K562 (cell line): Measurements from ENCODE around the gene GNRHR. TPM values are rescaled to one million over a fixed set of nuclear protein-coding genes. Genes with fewer than 3 reads are reported as not detected.

ENCODE experiments used
- ATAC-seq: fragments of 200-7000 bp; cut with Tn5 transposase; 3 replicates; pipeline ENCODE4 v1.9.1; 2020; ENCODE audit warnings: moderate library complexity
- BruUV-seq: library from RNA; stranded (reverse); fragments of 400-500 nt; replicated peaks from 2 replicates; lab custom pipeline; 2021; lab: Mats Ljungman, UMichigan
- CTCF ChIA-PET: fragments of 300-600 bp; formaldehyde crosslinking; extraction: SDS; loops from one replicate; lab custom pipeline; 2021; ENCODE audit warnings: low intra/inter-chr PET ratio; lab: Yijun Ruan, JAX
- POLR2A ChIA-PET: fragments of 300-600, 350-650 bp; sonication (Branson Sonifier 250); formaldehyde crosslinking; extraction: SDS; loops from one replicate; lab custom pipeline; 2021; ENCODE audit warnings: antibody characterized with exemption, inconsistent platforms; lab: Yijun Ruan, JAX
- DNase-seq, 4 experiments: peaks; one replicate each; pipeline versions ENCODE4 v3.0.0 to v3.0.0-alpha.2; 2011 to 2018; ENCODE audit warnings: low spot score in 3 of 4, mixed read lengths in 3 of 4; ENCODE audit errors: extremely low read depth in 1 of 4
- FAIRE-seq: peaks from 2 replicates; lab custom pipeline; 2011; peaks lifted over from hg19 to GRCh38; lab: Jason Lieb, UNC
- H2AFZ ChIP-seq: 2 replicates; pipeline ENCODE4 v1.6.0; 2011; ENCODE audit warnings: low read depth, low read length, control low read depth, inconsistent platforms
- H3K27ac ChIP-seq: fragments of 200-600 bp; 3 replicates; pipeline ENCODE4 v1.8.0; 2011; ENCODE audit warnings: low read depth, mild to moderate bottlenecking, control low read depth, inconsistent platforms, low read length, moderate library complexity, mixed read lengths; ENCODE audit errors: extremely low read depth
- H3K27me3 ChIP-seq, 2 experiments: fragments of 300-600 bp in 1 of 2; 2 replicates in 1 of 2; 3 replicates in 1 of 2; pipeline versions ENCODE4 v1.6.0 to v1.8.0; 2011; ENCODE audit warnings: inconsistent platforms in 2 of 2, low read length in 2 of 2, mild to moderate bottlenecking in 1 of 2, mixed read lengths in 1 of 2, moderate library complexity in 1 of 2; ENCODE audit not compliant: control insufficient read depth in 2 of 2, insufficient read depth in 2 of 2
- H3K36me3 ChIP-seq: fragments of 300-600 bp; 3 replicates; pipeline ENCODE4 v1.8.0; 2011; ENCODE audit warnings: mild to moderate bottlenecking, low read length, inconsistent platforms; ENCODE audit not compliant: control insufficient read depth, insufficient read depth
- H3K4me1 ChIP-seq, 2 experiments: fragments of 200-600 bp in 1 of 2; replicated peaks in 1 of 2; 2 replicates in 1 of 2; 3 replicates in 1 of 2; pipeline versions ENCODE4 v1.5.1 to v1.8.0; 2011; ENCODE audit warnings: inconsistent platforms in 2 of 2, low read length in 2 of 2, mild to moderate bottlenecking in 1 of 2, mixed read lengths in 1 of 2, moderate library complexity in 1 of 2; ENCODE audit not compliant: control insufficient read depth in 2 of 2, insufficient read depth in 2 of 2
- H3K4me2 ChIP-seq: 2 replicates; pipeline ENCODE4 v1.6.1; 2011; ENCODE audit warnings: low read length, control low read depth, inconsistent platforms, mixed read lengths; ENCODE audit not compliant: insufficient read depth
- H3K4me3 ChIP-seq: fragments of 200-600 bp; sonication (generic), shearing (Covaris generic); 2 replicates; pipeline ENCODE4 v1.5.1; 2016; ENCODE audit warnings: control low read depth, inconsistent platforms
- H3K79me2 ChIP-seq: fragments of 200-600 bp; 3 replicates; pipeline ENCODE4 v1.8.0; 2011; ENCODE audit warnings: low read length, inconsistent platforms; ENCODE audit not compliant: control insufficient read depth, insufficient read depth
- H3K9ac ChIP-seq, 2 experiments: 2 replicates each; pipeline versions ENCODE4 v1.6.0 to v1.6.1; 2011; ENCODE audit warnings: low read depth in 2 of 2, low read length in 2 of 2, control low read depth in 1 of 2, inconsistent platforms in 1 of 2, mild to moderate bottlenecking in 1 of 2, mixed read lengths in 1 of 2; ENCODE audit not compliant: insufficient read depth in 1 of 2
- H3K9me1 ChIP-seq: one replicate; pipeline ENCODE4 v1.6.0; 2011; ENCODE audit warnings: inconsistent platforms, mild to moderate bottlenecking, low read length, moderate library complexity; ENCODE audit not compliant: control insufficient read depth, insufficient read depth
- H3K9me3 ChIP-seq: replicated peaks from 2 replicates; pipeline ENCODE4 v1.5.1; 2011; ENCODE audit warnings: low read depth, low read length, inconsistent platforms; ENCODE audit not compliant: control insufficient read depth, insufficient read depth
- H4K20me1 ChIP-seq: replicated peaks from 2 replicates; pipeline ENCODE4 v1.6.1; 2011; ENCODE audit warnings: low read length, inconsistent platforms, mixed read lengths; ENCODE audit not compliant: control insufficient read depth, insufficient read depth
- ATF7 ChIP-seq: fragments of 450-650 bp; IDR thresholded peaks from 2 replicates; pipeline ENCODE4 v1.7.1; 2014; ENCODE audit warnings: mild to moderate bottlenecking, moderate library complexity
- CBFA2T2 ChIP-seq: fragments of 450-650 bp; conservative IDR thresholded peaks from 2 replicates; pipeline ENCODE4 v1.6.1; 2017; ENCODE audit warnings: mild to moderate bottlenecking
- E2F3 ChIP-seq: fragments of 250-450 bp; sonication (Bioruptor Pico); IDR thresholded peaks from 2 replicates; pipeline ENCODE4 v1.4.0; 2020; ENCODE audit warnings: mild to moderate bottlenecking
- HDGF ChIP-seq: fragments of 450-650 bp; IDR thresholded peaks from 2 replicates; pipeline ENCODE4 v1.6.1; 2016
- HMBOX1 ChIP-seq: sonication (generic); IDR thresholded peaks from 2 replicates; pipeline ENCODE4 v1.6.1; 2016
- MAFG ChIP-seq: fragments of 450-650 bp; conservative IDR thresholded peaks from 2 replicates; pipeline ENCODE4 v1.6.1; 2016; ENCODE audit warnings: missing genetic modification characterization, missing compliant biosample characterization
- MCM5 ChIP-seq: fragments of 450-650 bp; IDR thresholded peaks from 2 replicates; pipeline ENCODE4 v1.6.1; 2016; ENCODE audit warnings: low read depth
- PURB ChIP-seq: sonication (generic); formaldehyde crosslinking; IDR thresholded peaks from 2 replicates; pipeline ENCODE4 v1.9.0; 2021; ENCODE audit warnings: low read depth, mild to moderate bottlenecking, missing genetic modification reagents
- SMARCE1 ChIP-seq: fragments of 450-650 bp; IDR thresholded peaks from 2 replicates; pipeline ENCODE4 v1.7.1; 2016; ENCODE audit warnings: mild to moderate bottlenecking
- SREBF1 ChIP-seq: fragments of 150-350 bp; IDR thresholded peaks from 2 replicates; pipeline ENCODE4 v1.6.1; 2014; ENCODE audit warnings: antibody characterized with exemption, low read depth, low read length, borderline replicate concordance
- ZNF408 ChIP-seq: fragments of 250-450 bp; sonication (Bioruptor Pico); IDR thresholded peaks from 2 replicates; pipeline ENCODE4 v1.4.0; 2020; ENCODE audit warnings: low read depth, mild to moderate bottlenecking, moderate library complexity
- ZNF551 ChIP-seq: fragments of 250-450 bp; sonication (Bioruptor Pico); IDR thresholded peaks from 2 replicates; pipeline ENCODE4 v1.5.0; 2021; ENCODE audit warnings: mild to moderate bottlenecking, moderate library complexity
- ZNF766 ChIP-seq: fragments of 200-800 bp; sonication (Bioruptor generic); conservative IDR thresholded peaks from 2 replicates; pipeline ENCODE4 v1.6.1; 2016; ENCODE audit warnings: missing genetic modification characterization, missing compliant biosample characterization
- WGBS: fragments of 100-300 bp; shearing (Covaris generic); methylation state at CpG from one replicate; pipeline ENCODE4 v1.1.6; 2016; ENCODE audit warnings: low coverage, mixed read lengths; ENCODE audit not compliant: insufficient coverage; ENCODE audit errors: missing lambda C conversion rate; 5-methylcytosine and 5-hydroxymethylcytosine counted together
- in situ Hi-C: fragments of 300-500 bp; cut with MboI; formaldehyde crosslinking; loops from 4 replicates; pipeline ENCODE4 v1.15.0; 2018; ENCODE audit warnings: inconsistent platforms, mixed read lengths
- intact Hi-C: fragments of 100-400 bp; cut with micrococcal nuclease; formaldehyde crosslinking; loops from 2 replicates; pipeline ENCODE4 v1.14.2; 2022
- polyA plus RNA-seq, 8 experiments: library from polyadenylated mRNA; depleted of rRNA in 4 of 8; stranded (reverse) in 5 of 8; unstranded in 3 of 8; fragments of >200 nt; fragmentation: Nextera tagmentation in 2 of 8; fragmentation: Illumina TruSeq in 1 of 8; extraction: Ambion mirVana in 2 of 8; extraction: Trizol in 1 of 8; gene quantifications; 2 replicates each; pipeline versions ENCODE4 v1.2.1 to v1.2.3, GENCODE V29; 2011 to 2014; ENCODE audit warnings: inconsistent platforms in 1 of 8, missing spikeins in 1 of 8
- total RNA-seq, 7 experiments: library from RNA; depleted of rRNA in 6 of 7; stranded (reverse); fragments of >200 nt in 6 of 7; fragmentation: Illumina TruSeq in 2 of 7; extraction: Trizol in 2 of 7; gene quantifications; 2 replicates each; pipeline versions ENCODE4 v1.2.1 to v1.2.3, GENCODE V29; 2011 to 2021; ENCODE audit warnings: low replicate concordance in 1 of 7
- TF ChIP-seq, protein P1 (sequence below): fragments of 450-650 bp; IDR thresholded peaks from 2 replicates; pipeline ENCODE4 v1.6.1; 2014; ENCODE audit warnings: low read depth, mild to moderate bottlenecking, moderate library complexity, borderline replicate concordance

GNRHR gene
- total and polyA plus RNA-seq, 9 of the 15 experiments (the other 6 are each of a cell fraction or from before 2014, with no cell fraction given) = 0.06 to 0.13 TPM; not detected in 7

- TF ChIP-seq HMBOX1 (0 out of 2 replicates have a peak, but pooled peaks have one; percentile 28), CBFA2T2 (no peak), MAFG (tag) (peak; percentile 98), SREBF1 (no peak), ATF7 (peak; percentile 41; the same call in 1 of the 2 replicates), SMARCE1 (0 out of 2 replicates have a peak, but pooled peaks have one; percentile 18), MCM5 (no peak)
- TF ChIP-seq, protein P1, sequence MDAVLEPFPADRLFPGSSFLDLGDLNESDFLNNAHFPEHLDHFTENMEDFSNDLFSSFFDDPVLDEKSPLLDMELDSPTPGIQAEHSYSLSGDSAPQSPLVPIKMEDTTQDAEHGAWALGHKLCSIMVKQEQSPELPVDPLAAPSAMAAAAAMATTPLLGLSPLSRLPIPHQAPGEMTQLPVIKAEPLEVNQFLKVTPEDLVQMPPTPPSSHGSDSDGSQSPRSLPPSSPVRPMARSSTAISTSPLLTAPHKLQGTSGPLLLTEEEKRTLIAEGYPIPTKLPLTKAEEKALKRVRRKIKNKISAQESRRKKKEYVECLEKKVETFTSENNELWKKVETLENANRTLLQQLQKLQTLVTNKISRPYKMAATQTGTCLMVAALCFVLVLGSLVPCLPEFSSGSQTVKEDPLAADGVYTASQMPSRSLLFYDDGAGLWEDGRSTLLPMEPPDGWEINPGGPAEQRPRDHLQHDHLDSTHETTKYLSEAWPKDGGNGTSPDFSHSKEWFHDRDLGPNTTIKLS = no peak
Measured at GRCh38 chr4:67727124-67727850, 26.9 kb downstream of the GNRHR start (continued).

GRCh38 chr4:67725981-67726380 is 28.2 kb downstream of the GNRHR start:
- CTCF ChIA-PET = no interaction called here
- Histone ChIP-seq H3K9ac (no peak overlapping the region), H3K36me3 (peaks cover 25% of the 10 kb centered on the region), H3K4me1 (peaks cover 5 to 31% of the 10 kb centered on the region in 2 experiments), H3K9me3 (peaks cover 8% of the 10 kb centered on the region), H3K4me3 (no peak overlapping the region), H3K27me3 (no peaks in the 10 kb centered on the region), H3K27ac (no peak overlapping the region), H3K9me1 (no peaks in the 10 kb centered on the region)
- in situ Hi-C loops = no loop called here
- POLR2A ChIA-PET = interaction anchor here (0.6 to 1.1 kb wide), 3 partner anchors 11 to 21 kb away, joined by 3 to 4 read pairs (median 3); no protein-coding TSS in a partner anchor
- ATAC-seq = no peak
- WGBS = 94% methylated on average over 4 of the region's 4 CpGs
- TF ChIP-seq ZNF766 (no peak), PURB (CRISPR knock-in tag) (no peak), E2F3 (CRISPR knock-in tag) (no peak), HDGF (no peak), ZNF408 (CRISPR knock-in tag) (no peak), ZNF551 (CRISPR knock-in tag) (no peak)
- TF ChIP-seq, all 486 proteins: peak for 0
- H4K20me1 ChIP-seq = no peaks in the 10 kb centered on the region
- no peak for DNase-seq
- intact Hi-C loops = loop anchor here (10.0 kb wide), 1 partner anchor 189 kb away; no protein-coding TSS in a partner anchor
- no peak for FAIRE-seq
- H3K4me2 ChIP-seq = no peak overlapping the region
- no peak overlapping the region for H2AFZ ChIP-seq
- H3K79me2 ChIP-seq = peaks cover 7% of the 10 kb centered on the region; the same call in 2 of the 3 replicates
- BruUV-seq = no TSS peak
